Activated T-helper 1 cell treated with anti-CD3 and anti-CD28 coated beads, Interleukin-12 subunit alpha, Interleukin-12 subunit beta, Interleukin-2, Interleukin-4 antibody, amounts not matched to agents 30 ng/mL and 10 ng/mL and 1 ng/mL, durations not matched to agents 14 hours and 24 hours and 36 hours (primary cell): ENCODE measurements around the gene CHSY1. TPM values are rescaled to one million over a fixed set of nuclear protein-coding genes. Genes with fewer than 3 reads are reported as not detected.
A peak's percentile ranks its signal among the peaks of the same experiment; 100 is the strongest.

Experiments
- DNase-seq: peaks from one replicate; pipeline ENCODE4 v3.0.0; 2021; ENCODE audit warnings: low spot score
- H3K27ac Mint-ChIP-seq: one replicate; pipeline ENCODE4 v1.8.0; 2021; ENCODE audit warnings: mild to moderate bottlenecking, mixed read lengths
- H3K27me3 Mint-ChIP-seq: one replicate; pipeline ENCODE4 v1.8.0; 2022; ENCODE audit warnings: mild to moderate bottlenecking, moderate library complexity, mixed read lengths; ENCODE audit not compliant: insufficient read depth
- H3K36me3 Mint-ChIP-seq: one replicate; pipeline ENCODE4 v1.8.0; 2021; ENCODE audit warnings: low read depth, mixed read lengths
- H3K4me1 Mint-ChIP-seq: one replicate; pipeline ENCODE4 v1.8.0; 2021; ENCODE audit warnings: low read depth, mixed read lengths
- H3K4me3 Mint-ChIP-seq: one replicate; pipeline ENCODE4 v1.8.0; 2021; ENCODE audit warnings: mild to moderate bottlenecking, moderate library complexity, mixed read lengths
- H3K9me3 Mint-ChIP-seq: one replicate; pipeline ENCODE4 v1.8.0; 2021; ENCODE audit warnings: mixed read lengths
- intact Hi-C: fragments of 100-400 bp; cut with micrococcal nuclease; formaldehyde crosslinking; loops from one replicate; pipeline ENCODE4 v1.15.1; 2024
- total RNA-seq: library from RNA; stranded (reverse); gene quantifications from 2 replicates; pipeline ENCODE4 v1.2.3, GENCODE V29; 2022

Gene CHSY1
- total RNA-seq, 1 donor from 2014 or later = 76.3 TPM

DNA sequence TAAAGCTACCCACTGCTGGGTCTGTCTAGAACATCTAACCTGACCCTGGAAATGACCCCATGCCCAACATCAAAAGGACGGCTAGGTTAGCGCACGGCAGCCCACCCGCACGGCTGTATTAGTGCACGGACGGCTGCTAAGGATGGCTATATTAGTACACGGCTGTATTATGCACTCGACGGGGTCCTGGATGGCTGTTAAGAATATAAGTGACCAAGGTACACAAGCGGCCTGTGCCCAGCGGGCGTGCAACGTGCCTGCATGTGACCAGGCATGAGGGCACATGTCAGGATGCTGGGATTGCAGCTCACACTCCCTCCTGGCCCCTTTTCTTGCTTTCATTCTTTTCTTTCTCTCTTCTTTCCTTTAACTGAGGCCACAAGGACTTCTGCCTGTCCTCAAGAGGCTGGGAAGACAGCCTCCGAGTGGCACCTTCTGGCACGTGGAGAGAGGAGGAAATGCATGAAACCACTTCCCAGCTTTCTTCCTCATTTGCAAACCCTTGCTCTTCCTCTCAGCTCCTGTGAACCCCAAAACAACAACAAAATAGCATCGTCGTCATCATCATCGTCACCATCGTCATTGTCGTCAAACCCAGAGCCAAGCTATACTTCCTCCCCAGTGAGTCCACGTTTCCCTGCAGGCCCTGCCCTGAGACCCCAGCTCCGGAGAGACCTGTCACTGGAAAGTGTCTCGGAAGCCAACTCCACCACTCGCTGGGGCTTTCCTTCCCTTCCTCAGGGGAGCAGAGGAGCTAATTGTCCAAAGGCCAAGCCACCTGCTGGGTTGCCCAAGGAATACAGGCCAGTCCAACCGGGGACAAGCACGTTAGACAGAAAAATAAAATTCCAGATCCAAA is 101.8 kb downstream of the CHSY1 start:
- DNase-seq = no peak
- no peaks in the 10 kb centered on the region for H3K27me3 Mint-ChIP-seq
- H3K4me1 Mint-ChIP-seq = peaks cover 51% of the 10 kb centered on the region
- no peaks in the 10 kb centered on the region for H3K9me3 Mint-ChIP-seq
- H3K4me3 Mint-ChIP-seq = no peak overlapping the region
- intact Hi-C loops = no loop called here
- no peak overlapping the region for H3K27ac Mint-ChIP-seq
- H3K36me3 Mint-ChIP-seq = no peaks in the 10 kb centered on the region

- H3K4me3 Mint-ChIP-seq = no peak overlapping the region
- no peaks in the 10 kb centered on the region for H3K36me3 Mint-ChIP-seq
These were observed 102.8 kb downstream of the CHSY1 start for GRCh38 chr15:101148881-101149664.

GRCh38 chr15:101148166-101148880 is 103.5 kb downstream of the CHSY1 start:
- no peak for DNase-seq
- H3K4me3 Mint-ChIP-seq = no peak overlapping the region
- no peaks in the 10 kb centered on the region for H3K36me3 Mint-ChIP-seq
- no peaks in the 10 kb centered on the region for H3K27me3 Mint-ChIP-seq
- peaks cover 51% of the 10 kb centered on the region for H3K4me1 Mint-ChIP-seq
- H3K27ac Mint-ChIP-seq = no peak overlapping the region
- H3K9me3 Mint-ChIP-seq = no peaks in the 10 kb centered on the region
- intact Hi-C loops = no loop called here

More at GRCh38 chr15:101148881-101149664, 102.8 kb downstream of the CHSY1 start:
- H3K27ac Mint-ChIP-seq = peak overlapping the region; percentile 63
- H3K4me1 Mint-ChIP-seq = peaks cover 56% of the 10 kb centered on the region
- no peaks in the 10 kb centered on the region for H3K9me3 Mint-ChIP-seq
- no peak for DNase-seq
- H3K27me3 Mint-ChIP-seq = no peaks in the 10 kb centered on the region
- intact Hi-C loops = no loop called here

- DNase-seq = no peak
- Mint-ChIP-seq H3K27me3 (no peaks in the 10 kb centered on the region), H3K9me3 (peaks cover 4% of the 10 kb centered on the region), H3K4me1 (peaks cover 55% of the 10 kb centered on the region), H3K27ac (no peak overlapping the region), H3K4me3 (no peak overlapping the region), H3K36me3 (no peaks in the 10 kb centered on the region)
- intact Hi-C loops = no loop called here
These were observed 104.7 kb downstream of the CHSY1 start for GRCh38 chr15:101147181-101147580.

DNA sequence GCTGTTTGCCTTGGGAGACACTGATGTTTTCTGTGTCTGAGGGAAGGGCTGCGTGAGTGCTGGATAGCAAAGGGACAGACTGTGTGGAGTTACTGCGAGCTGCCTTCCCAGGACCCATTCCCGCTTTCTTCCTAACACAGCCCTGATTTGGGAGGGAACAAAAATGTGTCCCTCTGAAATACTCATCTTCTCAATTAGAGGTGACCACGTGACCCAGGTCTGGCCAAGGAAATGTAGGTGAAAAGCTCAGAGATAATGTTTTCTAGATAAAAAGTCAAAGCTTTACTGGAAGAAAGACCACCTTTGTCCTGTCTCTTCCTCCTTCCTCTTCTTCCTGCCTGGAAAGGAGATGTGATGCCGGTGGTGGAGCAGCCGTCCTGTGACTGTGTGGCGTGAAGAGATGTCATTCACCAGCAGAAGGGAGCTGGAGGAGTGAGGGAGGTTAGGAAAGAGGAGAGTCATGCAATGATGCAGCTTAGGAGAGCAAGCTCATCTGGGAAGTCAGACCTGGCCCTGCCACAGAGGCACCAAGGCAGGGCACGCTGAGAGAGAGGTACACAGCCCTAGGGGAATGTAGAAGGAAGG is 105.6 kb downstream of the CHSY1 start:
- no peaks in the 10 kb centered on the region for H3K36me3 Mint-ChIP-seq
- H3K4me1 Mint-ChIP-seq = peaks cover 56% of the 10 kb centered on the region
- intact Hi-C loops = no loop called here
- no peak overlapping the region for H3K27ac Mint-ChIP-seq
- H3K4me3 Mint-ChIP-seq = no peak overlapping the region
- no peak for DNase-seq
- H3K9me3 Mint-ChIP-seq = peaks cover 10% of the 10 kb centered on the region
- H3K27me3 Mint-ChIP-seq = no peaks in the 10 kb centered on the region

DNA sequence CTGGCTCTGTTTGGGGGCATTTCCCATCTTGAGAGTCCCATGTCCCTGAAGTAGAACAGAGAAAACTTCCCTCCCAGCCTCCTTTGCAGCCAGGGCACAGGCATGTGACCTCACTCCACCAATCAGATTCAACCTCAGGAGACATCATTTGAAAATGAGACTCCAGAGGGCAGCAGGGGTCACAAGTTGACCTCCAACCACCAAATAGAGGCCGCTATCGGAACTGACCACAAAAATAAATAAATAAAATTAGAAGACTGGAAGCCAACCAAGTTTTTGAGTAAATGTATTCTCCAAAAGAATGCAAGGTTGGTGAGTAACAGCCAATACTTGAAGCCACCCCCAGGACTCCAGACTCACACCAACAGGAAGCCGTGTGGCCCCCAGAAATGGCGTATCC is 106.5 kb downstream of the CHSY1 start:
- H3K36me3 Mint-ChIP-seq = no peaks in the 10 kb centered on the region
- H3K27ac Mint-ChIP-seq = no peak overlapping the region
- DNase-seq = no peak
- no peak overlapping the region for H3K4me3 Mint-ChIP-seq
- peaks cover 10% of the 10 kb centered on the region for H3K9me3 Mint-ChIP-seq
- intact Hi-C loops = no loop called here
- H3K4me1 Mint-ChIP-seq = peaks cover 50% of the 10 kb centered on the region
- H3K27me3 Mint-ChIP-seq = no peaks in the 10 kb centered on the region

DNA sequence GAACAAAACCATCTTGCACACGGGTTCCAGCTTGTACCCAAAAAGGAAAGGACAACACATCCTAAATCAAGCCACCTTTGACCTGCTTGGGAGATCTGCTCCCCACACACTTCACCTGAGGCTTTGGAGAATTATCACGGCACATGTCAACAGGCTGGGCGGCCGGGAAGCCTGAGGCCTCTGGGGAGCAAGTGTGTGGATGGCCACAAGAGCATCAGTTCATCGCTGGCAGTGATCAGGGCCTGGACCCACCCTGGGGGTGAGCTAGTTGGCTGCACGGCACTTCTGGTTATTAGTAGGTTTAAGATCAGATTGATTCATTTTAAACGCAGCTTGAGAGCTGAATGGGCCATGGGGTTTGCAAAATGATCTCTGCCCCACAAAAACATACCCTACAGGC is 108.5 kb downstream of the CHSY1 start:
- no peaks in the 10 kb centered on the region for H3K36me3 Mint-ChIP-seq
- H3K4me1 Mint-ChIP-seq = peaks cover 50% of the 10 kb centered on the region
- no peak overlapping the region for H3K4me3 Mint-ChIP-seq
- H3K27ac Mint-ChIP-seq = peak overlapping the region; percentile 30
- intact Hi-C loops = no loop called here
- no peak for DNase-seq
- peaks cover 10% of the 10 kb centered on the region for H3K9me3 Mint-ChIP-seq
- H3K27me3 Mint-ChIP-seq = no peaks in the 10 kb centered on the region

DNA sequence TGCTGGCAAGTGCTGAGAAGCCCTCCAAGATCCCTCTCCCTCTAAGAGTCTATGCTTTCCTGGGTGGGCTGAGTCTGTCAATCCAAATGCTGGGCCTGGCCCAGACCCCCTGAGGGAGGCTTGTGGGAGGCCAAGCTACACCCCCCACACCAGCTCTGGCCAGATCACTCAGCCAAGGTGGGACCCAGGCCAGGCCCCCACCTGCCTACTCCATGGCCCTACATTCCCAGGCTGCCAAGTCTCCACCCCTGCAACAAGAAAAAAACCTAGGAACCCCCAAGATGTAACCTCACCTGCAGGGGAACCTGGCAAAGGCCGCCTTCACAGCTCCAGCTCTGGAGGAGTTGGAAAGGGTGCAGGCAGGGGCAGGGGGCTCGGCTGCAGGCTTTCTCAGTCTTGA is 109.1 kb downstream of the CHSY1 start:
- Mint-ChIP-seq H3K9me3 (peaks cover 10% of the 10 kb centered on the region), H3K27ac (no peak overlapping the region), H3K4me3 (no peak overlapping the region), H3K4me1 (peaks cover 50% of the 10 kb centered on the region), H3K27me3 (no peaks in the 10 kb centered on the region), H3K36me3 (no peaks in the 10 kb centered on the region)
- DNase-seq = no peak
- intact Hi-C loops = no loop called here

- H3K27me3 Mint-ChIP-seq = no peaks in the 10 kb centered on the region
- H3K4me3 Mint-ChIP-seq = no peak overlapping the region
- peaks cover 10% of the 10 kb centered on the region for H3K9me3 Mint-ChIP-seq
- DNase-seq = no peak
- peaks cover 54% of the 10 kb centered on the region for H3K4me1 Mint-ChIP-seq
- intact Hi-C loops = no loop called here
- H3K27ac Mint-ChIP-seq = no peak overlapping the region
- H3K36me3 Mint-ChIP-seq = no peaks in the 10 kb centered on the region
These were observed 109.8 kb downstream of the CHSY1 start for GRCh38 chr15:101141926-101142527.

GRCh38 chr15:101140697-101141065 is 111.2 kb downstream of the CHSY1 start:
- Mint-ChIP-seq H3K4me1 (peaks cover 57% of the 10 kb centered on the region), H3K36me3 (no peaks in the 10 kb centered on the region), H3K9me3 (peaks cover 10% of the 10 kb centered on the region), H3K27me3 (no peaks in the 10 kb centered on the region), H3K4me3 (no peak overlapping the region), H3K27ac (no peak overlapping the region)
- intact Hi-C loops = no loop called here
- no peak for DNase-seq

DNA sequence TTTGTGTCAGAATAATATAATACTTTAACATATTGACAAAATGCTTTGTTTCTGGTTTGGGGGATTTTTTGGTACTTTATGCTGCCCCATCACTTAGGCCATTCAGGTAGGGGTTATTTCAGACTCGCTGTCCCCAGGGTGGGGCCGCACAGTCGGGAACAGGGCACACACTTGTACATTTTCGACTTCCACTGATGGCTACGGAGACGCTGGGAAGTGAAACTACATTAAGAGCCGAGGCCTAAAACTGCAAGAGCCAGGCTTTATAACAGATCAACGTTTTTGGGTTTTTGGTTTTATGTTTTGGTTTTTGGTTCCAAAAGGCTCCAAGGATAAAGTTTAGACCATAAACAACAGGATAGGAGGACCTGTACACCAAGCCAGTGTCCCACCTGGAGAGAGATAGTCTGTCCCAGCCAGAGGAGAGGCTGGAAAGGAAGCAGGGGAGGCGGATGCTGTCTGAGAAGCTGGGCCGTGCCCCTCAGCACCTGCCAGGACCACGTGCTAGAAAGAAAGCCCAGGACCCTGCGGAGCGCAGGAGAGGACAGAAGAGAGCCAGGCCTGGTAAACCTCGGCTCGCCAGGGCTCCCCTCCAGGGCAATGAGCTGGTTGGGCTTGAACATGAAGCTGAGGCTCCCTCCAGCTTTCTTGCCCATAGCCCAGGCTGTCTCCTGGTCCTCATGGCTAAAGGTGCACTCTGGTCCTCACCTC is 111.7 kb downstream of the CHSY1 start:
- Mint-ChIP-seq H3K27me3 (no peaks in the 10 kb centered on the region), H3K27ac (no peak overlapping the region), H3K36me3 (no peaks in the 10 kb centered on the region), H3K9me3 (peaks cover 10% of the 10 kb centered on the region), H3K4me3 (no peak overlapping the region), H3K4me1 (peaks cover 57% of the 10 kb centered on the region)
- intact Hi-C loops = no loop called here
- DNase-seq = no peak
